GM18502 (cell line): ENCODE results near the gene GADD45GIP1.

ENCODE experiments used
- ATAC-seq: cut with Tn5 transposase; IDR thresholded peaks from one replicate; pipeline ENCODE4 v1.9.1; 2021; ENCODE audit warnings: mild to moderate bottlenecking; ENCODE audit not compliant: unreplicated experiment, poor library complexity

GADD45GIP1 gene

DNA sequence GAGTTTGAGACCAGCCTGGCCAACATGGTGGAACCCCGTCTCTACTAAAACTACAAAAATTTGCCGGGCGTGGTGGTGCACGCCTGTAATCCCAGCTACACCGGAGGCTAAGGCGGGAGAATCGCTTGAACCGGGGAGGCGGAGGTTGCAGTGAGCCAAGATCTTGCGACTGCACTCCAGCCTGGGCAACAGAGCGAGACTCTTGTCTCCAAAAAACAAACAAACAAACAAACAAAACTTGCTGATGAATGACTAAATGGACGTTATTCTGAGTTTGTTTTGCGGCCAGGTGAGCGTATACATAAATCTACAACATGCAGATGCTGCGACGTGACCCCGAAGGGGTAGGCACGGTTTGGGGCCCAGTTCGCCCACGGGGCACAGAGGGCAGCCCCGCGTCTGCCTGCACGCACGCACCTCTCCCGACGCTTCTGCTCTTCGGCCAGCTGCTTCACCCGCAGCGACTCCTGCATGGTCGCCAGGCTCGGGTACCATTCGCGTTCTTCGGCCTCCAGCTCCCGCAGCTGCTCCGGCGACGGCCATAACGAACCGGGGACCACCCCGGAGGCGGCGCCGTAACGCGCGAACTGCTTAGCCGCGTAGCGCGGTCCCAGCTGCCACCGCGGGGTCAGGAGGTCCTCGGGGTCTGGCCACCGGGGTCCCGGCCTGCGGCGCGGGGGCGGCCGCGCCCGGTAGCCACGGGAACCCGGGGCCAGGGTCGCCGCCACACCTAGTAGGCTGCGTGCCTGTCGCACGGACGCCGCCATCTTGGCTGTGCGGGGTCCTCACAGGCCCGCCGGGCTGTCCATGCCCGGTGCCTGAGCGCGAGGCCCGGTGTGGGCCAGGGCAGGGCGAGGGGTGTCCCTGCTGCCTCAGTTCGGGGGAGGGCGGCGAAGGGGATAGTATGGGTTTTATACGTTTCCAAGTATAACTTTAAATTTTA, at the start of gene GADD45GIP1:
Gene GADD45GIP1, minus strand, starts transcription at position 778 of the 943 bp plus-strand sequence. Its CDS starts 11 bp downstream, at position 767.
- peak; percentile 73 for ATAC-seq

GRCh38 chr19:13005861-13006370, 48.9 kb upstream of the GADD45GIP1 start:
- ATAC-seq: no peak

DNA sequence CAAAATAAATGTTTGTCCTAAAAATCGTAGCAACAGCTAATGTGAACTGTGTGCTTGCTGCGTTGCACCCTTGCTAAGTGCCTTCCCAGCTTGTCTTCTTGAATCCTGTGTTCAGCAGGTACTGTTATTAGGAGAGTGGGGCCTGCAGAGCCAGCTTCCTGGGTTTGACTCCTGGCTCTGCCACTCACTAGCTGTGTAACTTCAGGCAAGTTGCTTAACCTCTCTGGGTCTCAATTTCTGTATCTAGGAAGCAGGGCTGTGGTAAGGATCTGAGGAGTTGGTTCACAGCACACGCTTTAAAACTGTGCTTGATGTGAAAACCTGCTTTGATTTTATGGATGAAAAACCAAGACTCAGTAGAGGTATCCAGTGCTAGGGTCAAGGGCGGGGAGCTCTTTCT, 48.2 kb upstream of the GADD45GIP1 start:
- ATAC-seq: no peak

- no peak for ATAC-seq
These were observed 47.2 kb upstream of the GADD45GIP1 start for GRCh38 chr19:13004273-13004672.

DNA sequence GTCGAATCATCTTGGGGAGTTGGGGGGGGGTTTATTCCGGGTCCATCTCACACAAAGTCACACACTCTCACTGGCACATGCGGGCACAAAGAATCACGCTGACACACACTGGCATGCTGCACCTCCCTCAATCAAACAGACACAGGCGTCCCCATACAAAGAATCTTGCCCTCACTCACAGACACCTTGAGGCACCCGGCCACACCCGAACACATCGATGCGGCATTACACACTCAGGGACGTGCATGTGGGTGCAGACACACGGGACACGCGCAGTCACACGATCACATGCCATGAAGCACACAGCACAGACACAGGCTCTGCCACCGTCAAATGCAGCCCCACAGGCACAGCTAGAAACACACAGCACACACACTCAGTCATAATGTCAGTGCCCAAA, 46.1 kb upstream of the GADD45GIP1 start:
- no peak for ATAC-seq

DNA sequence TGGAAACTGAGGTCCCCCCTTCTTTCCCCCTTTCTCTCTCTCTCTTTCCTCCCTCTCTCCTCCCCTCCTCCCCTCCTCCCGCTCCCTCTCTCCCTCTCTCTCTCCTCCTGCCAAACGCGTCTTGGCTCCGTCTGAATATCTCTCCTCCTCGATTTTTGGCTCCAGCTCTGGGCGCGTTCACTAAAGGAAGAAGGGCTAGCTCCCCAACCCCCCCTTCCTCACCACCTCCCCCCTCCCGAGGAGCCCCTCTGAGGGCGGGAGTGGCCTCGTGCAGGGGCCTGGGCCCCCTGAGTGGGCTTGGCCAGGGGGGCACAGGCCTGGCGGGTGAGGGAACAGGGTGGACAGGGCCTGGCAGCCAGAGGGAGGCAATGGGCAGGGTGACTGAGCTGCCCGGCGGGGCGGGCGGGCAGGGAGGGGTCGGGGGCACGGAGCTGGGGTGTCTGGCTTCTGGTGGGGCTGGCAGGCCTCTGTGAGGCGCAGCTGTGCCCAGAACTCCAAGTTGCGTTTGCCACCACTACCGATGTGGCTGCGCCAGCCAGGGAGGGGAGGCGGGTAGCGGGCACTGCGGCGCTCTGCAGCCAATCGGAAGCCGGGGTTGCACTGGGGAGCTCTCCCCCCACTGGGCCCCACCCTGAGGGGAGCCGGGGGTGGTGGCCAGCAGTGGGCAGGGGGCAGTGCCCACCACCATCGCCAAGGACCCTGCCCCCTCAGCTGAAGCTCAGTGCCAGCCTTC, 45.3 kb upstream of the GADD45GIP1 start:
- no peak for ATAC-seq

- no peak for ATAC-seq
These were observed 44.6 kb upstream of the GADD45GIP1 start for GRCh38 chr19:13001502-13002165.

DNA sequence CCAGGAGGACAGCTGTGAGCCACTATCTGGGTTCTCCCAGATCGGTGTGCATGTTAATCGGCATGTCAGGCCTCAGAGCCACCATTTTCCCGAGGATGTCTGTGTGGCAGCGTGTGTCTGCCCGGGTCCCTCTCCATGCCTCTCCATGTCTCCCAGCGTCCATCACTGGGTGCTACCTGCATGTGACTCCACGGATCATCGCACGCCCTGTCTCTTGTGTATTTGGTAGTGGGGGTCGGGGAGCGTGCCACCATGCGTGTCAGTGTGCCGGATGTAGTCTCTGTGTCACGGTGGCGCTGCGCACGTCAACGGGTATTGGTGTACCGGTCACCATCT, 44.1 kb upstream of the GADD45GIP1 start:
- no peak for ATAC-seq

DNA sequence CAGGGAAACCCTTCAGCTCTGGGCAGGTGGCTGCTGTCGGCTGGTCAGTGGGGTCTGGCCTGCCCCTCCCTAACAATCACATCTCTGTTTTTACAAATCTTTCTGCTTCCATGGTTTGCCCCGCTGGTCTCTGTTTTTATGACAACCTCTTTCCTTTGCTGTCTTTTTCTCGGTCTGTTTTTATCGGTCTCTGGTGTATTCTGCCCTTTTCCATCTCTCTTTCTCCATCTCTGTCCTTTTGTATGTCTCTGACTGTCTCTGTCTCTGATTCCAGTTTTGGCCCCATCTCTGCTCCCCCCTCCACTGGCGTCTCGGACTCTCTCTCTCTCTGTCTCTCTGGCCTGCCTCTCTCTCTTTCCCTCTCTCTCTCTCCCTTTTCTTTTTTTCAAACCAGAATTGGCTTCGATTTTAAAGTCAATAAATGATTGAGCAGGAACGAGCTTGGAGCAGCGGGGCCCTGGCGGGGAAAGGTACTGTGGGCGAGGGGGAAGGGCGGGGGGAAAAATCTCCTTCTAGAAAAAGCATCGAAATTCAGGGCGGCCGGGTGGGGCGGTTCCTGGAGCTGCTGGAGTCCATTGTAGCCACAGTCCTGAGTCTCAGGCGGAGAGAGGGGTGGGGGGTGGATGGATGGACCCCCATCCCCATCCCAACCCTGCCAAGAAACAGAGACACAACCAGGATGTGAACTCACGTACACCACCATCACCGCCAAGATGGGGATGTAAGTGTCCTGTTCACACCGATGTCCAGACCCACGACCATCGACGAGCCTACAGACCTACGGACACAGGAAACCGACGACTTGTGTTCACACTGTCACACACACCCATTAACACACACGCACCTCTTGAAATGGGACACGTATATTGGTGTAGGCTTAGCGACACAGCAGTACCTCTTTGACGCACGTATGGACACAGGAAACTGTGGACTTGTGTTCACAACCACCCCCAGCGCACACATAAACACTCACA, 41.2 kb upstream of the GADD45GIP1 start:
- no peak for ATAC-seq

DNA sequence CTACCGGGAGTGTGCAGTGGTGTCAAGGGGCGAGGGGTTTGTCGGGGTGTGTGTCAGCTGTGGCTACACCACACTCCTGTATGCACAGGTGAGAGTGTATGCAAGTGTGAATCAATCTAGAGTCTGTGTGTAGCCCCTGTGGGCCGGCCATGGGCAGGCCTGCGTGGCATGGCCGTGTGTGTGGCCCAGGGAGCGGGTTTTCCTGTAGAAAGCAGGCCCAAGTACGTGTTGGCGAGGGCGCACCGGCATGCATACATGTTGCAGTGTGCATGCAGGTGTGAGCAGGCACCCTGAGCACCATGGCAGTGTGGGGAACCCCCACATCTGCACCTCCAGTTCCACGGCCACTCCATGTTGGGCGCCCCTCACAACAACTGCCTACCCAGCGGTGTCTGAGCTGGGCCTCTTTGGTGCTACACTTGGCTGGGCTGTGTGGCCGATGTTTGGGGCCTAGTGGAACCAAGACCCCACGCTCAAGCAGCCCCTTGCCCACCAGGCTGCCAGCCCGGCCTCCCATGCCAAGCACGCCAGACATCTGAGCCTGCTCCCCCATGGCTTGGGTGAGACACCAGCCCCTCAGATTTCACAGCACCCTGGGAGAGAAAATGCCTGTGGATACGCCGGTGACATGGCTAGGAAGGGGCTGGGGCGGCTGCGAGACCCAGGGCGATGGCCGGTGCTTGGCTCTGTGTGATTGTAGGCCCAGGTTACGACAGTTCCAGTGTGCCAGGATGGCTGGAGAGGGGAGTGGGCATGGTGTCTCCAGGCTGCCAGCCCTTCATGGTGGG, 40.4 kb upstream of the GADD45GIP1 start:
- ATAC-seq: no peak

DNA sequence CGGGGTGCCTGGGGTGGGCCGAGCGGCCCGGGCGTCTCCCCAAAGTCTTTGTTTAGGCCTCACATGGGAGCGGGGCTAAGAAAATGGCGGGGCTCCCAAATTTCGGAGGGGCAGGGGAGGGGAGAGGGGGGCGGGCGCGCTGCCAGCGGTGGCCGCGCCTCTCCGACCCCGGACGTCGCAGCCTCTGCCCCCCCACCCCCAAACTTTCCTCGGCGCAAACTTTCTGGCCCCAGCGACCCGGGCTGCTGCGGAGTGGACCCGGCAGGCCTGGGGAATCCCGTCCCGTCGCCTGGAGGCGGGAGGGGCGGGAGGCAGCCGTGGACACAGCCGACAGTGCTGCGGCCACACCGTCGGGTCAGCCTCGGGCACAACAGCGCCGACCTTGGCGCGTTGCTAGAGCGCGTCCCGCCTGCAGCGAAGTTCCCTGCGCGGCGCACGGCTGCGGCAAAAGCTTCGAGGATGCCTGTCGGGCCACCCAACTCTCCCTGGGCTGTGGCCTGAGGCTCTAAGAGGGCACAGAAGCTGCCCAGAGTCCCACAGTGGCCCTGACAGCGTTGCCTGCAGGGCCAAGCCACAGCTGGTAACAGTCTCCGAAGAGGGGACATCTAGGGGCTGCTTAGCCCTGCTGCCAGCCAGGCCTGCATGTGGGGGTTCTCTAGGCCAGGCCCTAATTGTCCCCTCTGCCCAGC, 39.5 kb upstream of the GADD45GIP1 start:
- no peak for ATAC-seq

DNA sequence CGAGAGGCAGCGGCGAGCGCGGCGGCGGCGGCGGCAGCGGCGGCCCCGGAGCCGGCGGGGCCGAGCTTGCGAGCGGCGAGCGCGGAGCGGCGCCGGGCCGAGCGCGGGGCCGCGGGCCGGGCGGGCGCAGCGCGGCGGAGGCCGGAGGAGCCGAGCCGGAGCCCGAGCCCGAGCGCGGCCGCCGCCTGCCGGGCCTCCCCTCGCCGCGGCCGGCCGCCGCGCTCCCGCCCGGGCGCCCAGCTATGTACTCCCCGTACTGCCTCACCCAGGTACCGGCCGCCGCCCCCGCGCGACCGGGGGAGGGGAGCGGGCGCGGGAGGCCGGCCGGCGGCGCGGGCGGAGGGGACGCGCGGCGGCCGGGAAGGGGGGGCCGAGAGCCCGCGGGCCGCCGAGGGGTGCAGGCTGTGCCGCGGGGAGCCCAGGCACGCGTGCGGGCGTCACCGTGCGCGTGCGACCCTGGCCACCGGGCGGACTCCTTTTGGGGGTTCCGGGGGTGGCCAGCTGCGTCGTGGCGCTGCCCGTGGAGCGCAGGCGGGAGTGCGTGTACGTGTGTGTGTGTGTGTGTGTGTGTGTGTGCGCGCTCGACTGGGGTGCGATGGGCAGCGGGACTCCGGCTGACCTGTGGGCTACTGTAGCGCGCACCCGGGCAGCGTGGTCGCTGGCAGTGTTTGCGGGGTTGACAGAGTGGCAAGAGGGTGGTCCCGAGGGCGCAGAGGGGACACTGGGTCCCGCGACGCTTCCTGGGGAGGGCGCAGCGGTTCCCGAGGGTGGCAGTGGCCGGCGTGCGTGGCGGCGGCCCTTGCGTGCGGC, 38.8 kb upstream of the GADD45GIP1 start:
- no peak for ATAC-seq

GRCh38 chr19:12994701-12995595, 37.9 kb upstream of the GADD45GIP1 start, which contains the start of gene NFIX:
Gene NFIX (plus strand): TSS chr19:12995475. CDS start chr19:12995838, 363 bp downstream.
- no peak for ATAC-seq

DNA sequence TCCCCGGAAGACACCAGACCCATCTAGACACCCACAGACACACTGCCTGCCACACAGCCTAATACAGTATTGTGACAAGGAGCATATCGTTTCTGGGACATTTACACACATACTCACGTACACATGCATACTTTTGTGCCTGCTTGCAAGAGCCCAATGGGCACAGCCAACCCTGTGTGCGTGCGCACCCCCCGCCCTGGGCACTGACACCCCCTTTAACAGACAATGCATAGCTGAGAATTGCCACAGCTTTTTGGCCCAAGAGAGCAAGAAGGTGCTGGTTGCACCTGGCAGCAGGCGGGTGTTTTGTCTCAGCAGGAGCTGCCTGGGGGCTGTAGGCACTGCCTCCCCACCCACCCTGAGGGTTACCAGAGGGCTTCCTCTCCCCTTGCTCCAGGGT, 36.5 kb upstream of the GADD45GIP1 start:
- ATAC-seq: no peak

DNA sequence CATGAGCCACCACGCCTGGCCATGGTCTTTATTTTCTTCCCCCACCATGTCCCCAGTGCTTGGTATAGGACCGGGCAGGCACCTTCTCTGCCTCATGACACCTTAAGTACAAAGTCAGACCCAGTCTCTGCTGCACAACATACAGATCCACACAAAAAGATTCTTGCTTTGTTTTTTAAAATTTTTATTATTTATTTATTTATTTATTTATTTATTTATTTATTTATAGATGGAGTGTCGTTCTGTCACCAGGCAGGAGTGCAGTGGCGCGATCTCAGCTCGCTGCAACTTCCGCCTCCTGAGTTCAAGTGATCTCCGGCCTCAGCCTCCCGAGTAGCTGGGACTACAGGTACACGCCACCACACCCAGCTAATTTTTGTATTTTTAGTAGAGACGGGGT, 35.7 kb upstream of the GADD45GIP1 start:
- no peak for ATAC-seq

DNA sequence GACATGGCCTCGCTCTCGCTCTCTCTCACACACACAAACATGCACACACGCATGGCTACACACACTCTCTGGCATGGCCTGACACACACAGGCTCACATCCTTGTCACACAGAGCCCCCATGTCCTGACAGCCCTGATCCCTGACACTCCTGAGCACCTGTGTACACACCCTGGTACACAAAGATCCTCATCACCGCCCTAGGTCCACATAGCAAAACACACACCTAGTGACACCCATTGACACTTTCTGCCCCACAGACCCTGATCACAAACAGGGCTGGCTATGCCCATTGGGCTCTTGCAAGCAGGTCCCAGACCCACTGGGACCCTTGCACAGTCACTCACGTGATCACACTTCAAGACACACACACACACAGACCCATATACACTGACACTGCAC, 34.3 kb upstream of the GADD45GIP1 start:
- ATAC-seq: no peak
